PFSK-1 (cell line): ENCODE results near the gene ADM2.

Source experiments
- REST ChIP-seq, 2 experiments: IDR thresholded peaks; 2 replicates each; pipeline versions ENCODE4 v1.6.1 to v1.8.0; 2011 to 2012; ENCODE audit warnings: low read depth in 2 of 2, low read length in 2 of 2, control low read depth in 1 of 2, inconsistent platforms in 1 of 2, mild to moderate bottlenecking in 1 of 2, moderate library complexity in 1 of 2; ENCODE audit not compliant: insufficient read depth in 1 of 2
- SIN3A ChIP-seq: IDR thresholded peaks from 2 replicates; pipeline ENCODE4 v1.6.1; 2012; ENCODE audit warnings: mild to moderate bottlenecking, low read length, moderate library complexity, borderline replicate concordance; ENCODE audit not compliant: insufficient read depth

- TF ChIP-seq REST (IDR thresholded peaks at IDR 0.05; ENCODE audit: insufficient read depth in 1 of 2, low read depth in 2 of 2, low read length in 2 of 2), result no peak
- no peak for TF ChIP-seq SIN3A
Observed at GRCh38 chr22:50519151-50519550, 37.8 kb downstream of the ADM2 start.
